HCEC 1CT (cell line): ENCODE data around the gene OTOA.
"Not testable (repeated sequence)": the region's sequence is repeated elsewhere in the genome, so short reads cannot be mapped to it uniquely, and the experiment has no call there.

Source experiments
- DNase-seq: peaks from one replicate; pipeline ENCODE4 v3.0.0-alpha.2; 2017

Gene OTOA

GRCh38 chr16:21683184-21683583, 19.4 kb downstream of the OTOA start:
- DNase-seq: no peak

- no peak for DNase-seq
These were observed 20.4 kb downstream of the OTOA start for GRCh38 chr16:21684199-21684598.

GRCh38 chr16:21685034-21685455, 21.3 kb downstream of the OTOA start:
- DNase-seq: no peak

- no peak for DNase-seq
These were observed 25.3 kb downstream of the OTOA start for GRCh38 chr16:21689107-21689506.

GRCh38 chr16:21690967-21691366, 27.2 kb downstream of the OTOA start:
- DNase-seq: not testable (repeated sequence)

GRCh38 chr16:21694609-21695008, 30.8 kb downstream of the OTOA start:
- DNase-seq: no peak

- DNase-seq: no peak
These were observed 33.3 kb downstream of the OTOA start for GRCh38 chr16:21697032-21697431.

- no peak for DNase-seq
These were observed 34.6 kb downstream of the OTOA start for GRCh38 chr16:21698169-21699032.

GRCh38 chr16:21701271-21701670, 37.5 kb downstream of the OTOA start:
- no peak for DNase-seq

GRCh38 chr16:21702276-21702675, 38.5 kb downstream of the OTOA start:
- DNase-seq: no peak

GRCh38 chr16:21703156-21703555, 39.4 kb downstream of the OTOA start:
- no peak for DNase-seq

GRCh38 chr16:21703589-21704174, 39.9 kb downstream of the OTOA start:
- no peak for DNase-seq

- DNase-seq: no peak
These were observed 40.5 kb downstream of the OTOA start for GRCh38 chr16:21704266-21704665.

- no peak for DNase-seq
These were observed 41.0 kb downstream of the OTOA start for GRCh38 chr16:21704733-21705132.

- peak; percentile 46 for DNase-seq
These were observed 44.9 kb downstream of the OTOA start for GRCh38 chr16:21708533-21709115.

GRCh38 chr16:21710938-21711337, 47.2 kb downstream of the OTOA start:
- DNase-seq: no peak

GRCh38 chr16:21713549-21714368, 50.0 kb downstream of the OTOA start:
- peak; percentile 39 for DNase-seq

- DNase-seq: not testable (repeated sequence)
These were observed 50.5 kb downstream of the OTOA start for GRCh38 chr16:21714369-21714618.

GRCh38 chr16:21717608-21718007, 53.8 kb downstream of the OTOA start:
- DNase-seq: no peak

GRCh38 chr16:21719283-21719682, 55.5 kb downstream of the OTOA start:
- DNase-seq: no peak

- no peak for DNase-seq
These were observed 56.8 kb downstream of the OTOA start for GRCh38 chr16:21720533-21720932.

GRCh38 chr16:21722771-21723455, 59.1 kb downstream of the OTOA start:
- no peak for DNase-seq

- no peak for DNase-seq
These were observed 59.8 kb downstream of the OTOA start for GRCh38 chr16:21723532-21723931.
